Stimulated activated memory B cell treated with anti-CD40 and anti-IgM and Interleukin-4, amounts not matched to agents 10 μg/mL and 1 μg/mL and 100 μg/mL, for 72 hours (primary cell): ENCODE data around the gene PPP1R13B.

ENCODE experiments used
- ATAC-seq: fragments of 150-1000 bp; cut with Tn5 transposase; 2 replicates; pipeline ENCODE4 v1.10.0; 2021
- H3K27ac Mint-ChIP-seq: one replicate; pipeline ENCODE4 v1.8.0; 2022; ENCODE audit warnings: mild to moderate bottlenecking, mixed read lengths
- H3K27me3 Mint-ChIP-seq: one replicate; pipeline ENCODE4 v1.8.0; 2022; ENCODE audit warnings: mixed read lengths
- H3K36me3 Mint-ChIP-seq: one replicate; pipeline ENCODE4 v1.8.0; 2022; ENCODE audit warnings: mixed read lengths
- H3K4me1 Mint-ChIP-seq: one replicate; pipeline ENCODE4 v1.8.0; 2022; ENCODE audit warnings: mixed read lengths
- H3K4me3 Mint-ChIP-seq: one replicate; pipeline ENCODE4 v1.8.0; 2022; ENCODE audit warnings: mild to moderate bottlenecking, moderate library complexity, mixed read lengths
- H3K9me3 Mint-ChIP-seq: one replicate; pipeline ENCODE4 v1.8.0; 2022; ENCODE audit warnings: mixed read lengths

Gene PPP1R13B

GRCh38 chr14:103884854-103885253 is 37.5 kb upstream of the PPP1R13B start:
- H3K27ac Mint-ChIP-seq = no peak overlapping the region
- H3K36me3 Mint-ChIP-seq = no peaks in the 10 kb centered on the region

GRCh38 chr14:103883263-103883523 is 35.8 kb upstream of the PPP1R13B start:
- H3K36me3 Mint-ChIP-seq = no peaks in the 10 kb centered on the region
- H3K4me3 Mint-ChIP-seq = no peak overlapping the region
- no peak for ATAC-seq
- no peaks in the 10 kb centered on the region for H3K9me3 Mint-ChIP-seq
- H3K4me1 Mint-ChIP-seq = peaks cover 7% of the 10 kb centered on the region
- no peak overlapping the region for H3K27ac Mint-ChIP-seq
- peaks cover 32% of the 10 kb centered on the region for H3K27me3 Mint-ChIP-seq

More at GRCh38 chr14:103884854-103885253, 37.5 kb upstream of the PPP1R13B start:
- Mint-ChIP-seq H3K4me1 (peaks cover 7% of the 10 kb centered on the region), H3K27me3 (peaks cover 32% of the 10 kb centered on the region), H3K9me3 (no peaks in the 10 kb centered on the region), H3K4me3 (no peak overlapping the region)
- no peak for ATAC-seq

- Mint-ChIP-seq H3K9me3 (no peaks in the 10 kb centered on the region), H3K27ac (no peak overlapping the region), H3K27me3 (peaks cover 32% of the 10 kb centered on the region), H3K4me1 (peaks cover 7% of the 10 kb centered on the region), H3K36me3 (no peaks in the 10 kb centered on the region), H3K4me3 (no peak overlapping the region)
- ATAC-seq = no peak
Observed at GRCh38 chr14:103882503-103883262, 35.3 kb upstream of the PPP1R13B start.

GRCh38 chr14:103881268-103882201 is 34.2 kb upstream of the PPP1R13B start:
- Mint-ChIP-seq H3K27me3 (peaks cover 32% of the 10 kb centered on the region), H3K27ac (no peak overlapping the region), H3K4me3 (no peak overlapping the region), H3K9me3 (no peaks in the 10 kb centered on the region), H3K4me1 (peaks cover 7% of the 10 kb centered on the region), H3K36me3 (no peaks in the 10 kb centered on the region)
- no peak for ATAC-seq

GRCh38 chr14:103880348-103881267 is 33.2 kb upstream of the PPP1R13B start:
- no peak for ATAC-seq
- peaks cover 7% of the 10 kb centered on the region for H3K4me1 Mint-ChIP-seq
- H3K27ac Mint-ChIP-seq = no peak overlapping the region
- no peaks in the 10 kb centered on the region for H3K9me3 Mint-ChIP-seq
- H3K36me3 Mint-ChIP-seq = no peaks in the 10 kb centered on the region
- H3K27me3 Mint-ChIP-seq = peaks cover 32% of the 10 kb centered on the region
- H3K4me3 Mint-ChIP-seq = peak overlapping the region; percentile 66

- Mint-ChIP-seq H3K36me3 (no peaks in the 10 kb centered on the region), H3K27ac (no peak overlapping the region), H3K4me3 (peak overlapping the region; percentile 66), H3K9me3 (peaks cover 6% of the 10 kb centered on the region), H3K27me3 (peaks cover 32% of the 10 kb centered on the region), H3K4me1 (peaks cover 12% of the 10 kb centered on the region)
- no peak for ATAC-seq
Observed at GRCh38 chr14:103879570-103880347, 32.4 kb upstream of the PPP1R13B start.

GRCh38 chr14:103879118-103879569 is 31.8 kb upstream of the PPP1R13B start:
- Mint-ChIP-seq H3K36me3 (no peaks in the 10 kb centered on the region), H3K9me3 (peaks cover 6% of the 10 kb centered on the region), H3K27ac (no peak overlapping the region), H3K4me3 (no peak overlapping the region), H3K4me1 (peaks cover 18% of the 10 kb centered on the region), H3K27me3 (peaks cover 32% of the 10 kb centered on the region)
- ATAC-seq = no peak

GRCh38 chr14:103878180-103878579 is 30.8 kb upstream of the PPP1R13B start:
- Mint-ChIP-seq H3K4me3 (no peak overlapping the region), H3K27ac (no peak overlapping the region)

GRCh38 chr14:103875010-103875409 is 27.6 kb upstream of the PPP1R13B start:
- Mint-ChIP-seq H3K4me1 (peaks cover 19% of the 10 kb centered on the region), H3K27ac (no peak overlapping the region), H3K36me3 (no peaks in the 10 kb centered on the region), H3K9me3 (peaks cover 6% of the 10 kb centered on the region), H3K27me3 (no peaks in the 10 kb centered on the region), H3K4me3 (no peak overlapping the region)
- no peak for ATAC-seq

More at GRCh38 chr14:103878180-103878579, 30.8 kb upstream of the PPP1R13B start:
- Mint-ChIP-seq H3K4me1 (peaks cover 18% of the 10 kb centered on the region), H3K36me3 (no peaks in the 10 kb centered on the region), H3K9me3 (peaks cover 6% of the 10 kb centered on the region), H3K27me3 (peaks cover 29% of the 10 kb centered on the region)
- no peak for ATAC-seq

- H3K4me1 Mint-ChIP-seq = peaks cover 19% of the 10 kb centered on the region
- ATAC-seq = peak; percentile 28
- peaks cover 9% of the 10 kb centered on the region for H3K27me3 Mint-ChIP-seq
- H3K36me3 Mint-ChIP-seq = no peaks in the 10 kb centered on the region
- H3K27ac Mint-ChIP-seq = peak overlapping the region; percentile 87
- peak overlapping the region; percentile 90 for H3K4me3 Mint-ChIP-seq
- H3K9me3 Mint-ChIP-seq = peaks cover 6% of the 10 kb centered on the region
Observed at GRCh38 chr14:103872481-103873113, 25.2 kb upstream of the PPP1R13B start.

GRCh38 chr14:103871596-103872480 is 24.5 kb upstream of the PPP1R13B start:
- Mint-ChIP-seq H3K4me3 (peak overlapping the region; percentile 90), H3K4me1 (peaks cover 19% of the 10 kb centered on the region), H3K27ac (peak overlapping the region; percentile 87), H3K36me3 (no peaks in the 10 kb centered on the region), H3K9me3 (peaks cover 6% of the 10 kb centered on the region), H3K27me3 (peaks cover 9% of the 10 kb centered on the region)
- ATAC-seq = peak; percentile 88

GRCh38 chr14:103870891-103871595 is 23.7 kb upstream of the PPP1R13B start:
- Mint-ChIP-seq H3K36me3 (no peaks in the 10 kb centered on the region), H3K4me3 (peak overlapping the region; percentile 90)
- ATAC-seq = no peak

More at GRCh38 chr14:103870891-103871595, 23.7 kb upstream of the PPP1R13B start:
- Mint-ChIP-seq H3K27ac (peak overlapping the region; percentile 87), H3K27me3 (peaks cover 9% of the 10 kb centered on the region), H3K4me1 (peaks cover 19% of the 10 kb centered on the region), H3K9me3 (peaks cover 6% of the 10 kb centered on the region)
